GM19467 (cell line): ENCODE data around the gene CLNS1A.
A peak's percentile ranks its signal among the peaks of the same experiment; 100 is the strongest.
"Not testable (repeated sequence)": the region's sequence is repeated elsewhere in the genome, so short reads cannot be mapped to it uniquely, and the experiment has no call there.

ENCODE experiments used
- ATAC-seq: cut with Tn5 transposase; IDR thresholded peaks from one replicate; pipeline ENCODE4 v1.9.1; 2021; ENCODE audit warnings: mild to moderate bottlenecking, moderate library complexity; ENCODE audit not compliant: unreplicated experiment

CLNS1A gene

GRCh38 chr11:77619576-77620198, 17.9 kb downstream of the CLNS1A start:
- ATAC-seq = no peak

- ATAC-seq = no peak
Measured at GRCh38 chr11:77617892-77618291, 19.7 kb downstream of the CLNS1A start.

GRCh38 chr11:77611921-77612320, 25.7 kb downstream of the CLNS1A start:
- ATAC-seq = no peak

- no peak for ATAC-seq
Measured at GRCh38 chr11:77609234-77609633, 28.4 kb downstream of the CLNS1A start.

- ATAC-seq = no peak
Measured at GRCh38 chr11:77604281-77604680, 33.3 kb downstream of the CLNS1A start.

GRCh38 chr11:77602381-77603088, 35.1 kb downstream of the CLNS1A start:
- no peak for ATAC-seq

GRCh38 chr11:77598195-77598594, 39.4 kb downstream of the CLNS1A start:
- ATAC-seq = no peak

GRCh38 chr11:77596626-77597025, 41.0 kb downstream of the CLNS1A start:
- ATAC-seq = no peak

- no peak for ATAC-seq
Measured at GRCh38 chr11:77593883-77594282, 43.7 kb downstream of the CLNS1A start.

- no peak for ATAC-seq
Measured at GRCh38 chr11:77592727-77593126, 44.9 kb downstream of the CLNS1A start.

GRCh38 chr11:77590194-77590782, 47.3 kb downstream of the CLNS1A start:
- ATAC-seq = peak; percentile 22

GRCh38 chr11:77589521-77590193, 47.9 kb downstream of the CLNS1A start, which contains the start of gene AQP11:
TSS of gene AQP11 (plus strand) at chr11:77589953. CDS start at chr11:77589993, 40 bp downstream.
- peak; percentile 88 for ATAC-seq

GRCh38 chr11:77589181-77589520, 48.4 kb downstream of the CLNS1A start:
- ATAC-seq = peak; percentile 8

- no peak for ATAC-seq
Measured at GRCh38 chr11:77580712-77581337, 56.8 kb downstream of the CLNS1A start.

- ATAC-seq = not testable (repeated sequence)
Measured at GRCh38 chr11:77575428-77575827, 62.2 kb downstream of the CLNS1A start.

GRCh38 chr11:77570896-77571295, 66.7 kb downstream of the CLNS1A start:
- ATAC-seq = not testable (repeated sequence)

- no peak for ATAC-seq
Measured at GRCh38 chr11:77569676-77570070, 67.9 kb downstream of the CLNS1A start.

- ATAC-seq = no peak
Measured at GRCh38 chr11:77568916-77569675, 68.5 kb downstream of the CLNS1A start.

- no peak for ATAC-seq
Measured at GRCh38 chr11:77568306-77568705, 69.3 kb downstream of the CLNS1A start.
